ENCODE data around the gene ABHD3. TPM values are rescaled to one million over a fixed set of nuclear protein-coding genes. Genes with fewer than 3 reads are reported as not detected.
"Not testable (repeated sequence)": the region's sequence is repeated elsewhere in the genome, so short reads cannot be mapped to it uniquely, and the experiment has no call there.

Gene ABHD3
- total RNA-seq, 1 experiment from 2014 or later, result 23.3 TPM

DNA sequence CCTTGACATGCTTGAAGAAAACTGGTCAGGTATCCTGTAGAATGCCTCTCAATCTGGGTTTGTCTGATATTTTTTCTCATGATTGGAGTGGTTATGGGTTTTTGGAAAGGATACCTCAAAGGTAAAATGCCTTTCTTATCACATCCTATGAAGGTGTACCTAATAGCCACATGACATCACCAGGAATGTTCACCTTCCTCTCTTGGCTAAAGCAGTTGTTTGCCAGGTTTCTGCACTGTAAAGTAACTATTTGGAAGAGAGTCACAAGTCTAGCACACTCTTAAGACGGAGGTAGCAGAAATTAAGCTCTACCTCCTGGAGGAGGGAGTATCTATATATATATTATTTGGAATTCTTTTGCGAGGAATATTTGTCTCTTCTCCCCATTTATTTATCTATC lies 18.1 kb upstream of the ABHD3 start:
- intact Hi-C loops (cut with micrococcal nuclease; ENCODE audit: unreplicated experiment) (no loop called here), in situ Hi-C loops (cut with HindIII; ENCODE audit: low pct_unique_long_range_greater_than_20kb, low sequenced_read_pairs) (no loop called here)
- ChIA-PET POLR2A (no interaction called here), CTCF (no interaction called here)
- TF ChIP-seq, protein P1, sequence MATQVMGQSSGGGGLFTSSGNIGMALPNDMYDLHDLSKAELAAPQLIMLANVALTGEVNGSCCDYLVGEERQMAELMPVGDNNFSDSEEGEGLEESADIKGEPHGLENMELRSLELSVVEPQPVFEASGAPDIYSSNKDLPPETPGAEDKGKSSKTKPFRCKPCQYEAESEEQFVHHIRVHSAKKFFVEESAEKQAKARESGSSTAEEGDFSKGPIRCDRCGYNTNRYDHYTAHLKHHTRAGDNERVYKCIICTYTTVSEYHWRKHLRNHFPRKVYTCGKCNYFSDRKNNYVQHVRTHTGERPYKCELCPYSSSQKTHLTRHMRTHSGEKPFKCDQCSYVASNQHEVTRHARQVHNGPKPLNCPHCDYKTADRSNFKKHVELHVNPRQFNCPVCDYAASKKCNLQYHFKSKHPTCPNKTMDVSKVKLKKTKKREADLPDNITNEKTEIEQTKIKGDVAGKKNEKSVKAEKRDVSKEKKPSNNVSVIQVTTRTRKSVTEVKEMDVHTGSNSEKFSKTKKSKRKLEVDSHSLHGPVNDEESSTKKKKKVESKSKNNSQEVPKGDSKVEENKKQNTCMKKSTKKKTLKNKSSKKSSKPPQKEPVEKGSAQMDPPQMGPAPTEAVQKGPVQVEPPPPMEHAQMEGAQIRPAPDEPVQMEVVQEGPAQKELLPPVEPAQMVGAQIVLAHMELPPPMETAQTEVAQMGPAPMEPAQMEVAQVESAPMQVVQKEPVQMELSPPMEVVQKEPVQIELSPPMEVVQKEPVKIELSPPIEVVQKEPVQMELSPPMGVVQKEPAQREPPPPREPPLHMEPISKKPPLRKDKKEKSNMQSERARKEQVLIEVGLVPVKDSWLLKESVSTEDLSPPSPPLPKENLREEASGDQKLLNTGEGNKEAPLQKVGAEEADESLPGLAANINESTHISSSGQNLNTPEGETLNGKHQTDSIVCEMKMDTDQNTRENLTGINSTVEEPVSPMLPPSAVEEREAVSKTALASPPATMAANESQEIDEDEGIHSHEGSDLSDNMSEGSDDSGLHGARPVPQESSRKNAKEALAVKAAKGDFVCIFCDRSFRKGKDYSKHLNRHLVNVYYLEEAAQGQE (IDR thresholded peaks at IDR 0.05; ENCODE audit: insufficient read depth in 1 of 2, low read depth in 2 of 2, low read length in 1 of 2), result no peak
- no peak for TF ChIP-seq POLR2AphosphoS5 (IDR thresholded peaks at IDR 0.05; ENCODE audit: low read depth, low read length)
- no peak for TF ChIP-seq TCF7L2 (IDR thresholded peaks at IDR 0.05; ENCODE audit: low read depth, low read length)
- TF ChIP-seq SIN3A (IDR thresholded peaks at IDR 0.05; ENCODE audit: borderline replicate concordance, insufficient read depth, low read depth, low read length), result no peak
- TF ChIP-seq, protein P2, sequence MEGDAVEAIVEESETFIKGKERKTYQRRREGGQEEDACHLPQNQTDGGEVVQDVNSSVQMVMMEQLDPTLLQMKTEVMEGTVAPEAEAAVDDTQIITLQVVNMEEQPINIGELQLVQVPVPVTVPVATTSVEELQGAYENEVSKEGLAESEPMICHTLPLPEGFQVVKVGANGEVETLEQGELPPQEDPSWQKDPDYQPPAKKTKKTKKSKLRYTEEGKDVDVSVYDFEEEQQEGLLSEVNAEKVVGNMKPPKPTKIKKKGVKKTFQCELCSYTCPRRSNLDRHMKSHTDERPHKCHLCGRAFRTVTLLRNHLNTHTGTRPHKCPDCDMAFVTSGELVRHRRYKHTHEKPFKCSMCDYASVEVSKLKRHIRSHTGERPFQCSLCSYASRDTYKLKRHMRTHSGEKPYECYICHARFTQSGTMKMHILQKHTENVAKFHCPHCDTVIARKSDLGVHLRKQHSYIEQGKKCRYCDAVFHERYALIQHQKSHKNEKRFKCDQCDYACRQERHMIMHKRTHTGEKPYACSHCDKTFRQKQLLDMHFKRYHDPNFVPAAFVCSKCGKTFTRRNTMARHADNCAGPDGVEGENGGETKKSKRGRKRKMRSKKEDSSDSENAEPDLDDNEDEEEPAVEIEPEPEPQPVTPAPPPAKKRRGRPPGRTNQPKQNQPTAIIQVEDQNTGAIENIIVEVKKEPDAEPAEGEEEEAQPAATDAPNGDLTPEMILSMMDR (IDR thresholded peaks at IDR 0.05), result no peak
- BruUV-seq (replicated peaks), result no TSS peak
- ATAC-seq (no peak), DNase-seq (ENCODE audit: low read depth, low spot score) (no peak)
- H3K4me3 ChIP-seq (ENCODE audit: low read depth in 2 of 2, low read length in 2 of 2), result no peak overlapping the region
- H3K4me1 ChIP-seq (ENCODE audit: control insufficient read depth, insufficient read depth, low read length), result no peaks in the 10 kb centered on the region
- H3K9me3 ChIP-seq (ENCODE audit: control insufficient read depth, insufficient read depth, low read depth, low read length), result no peaks in the 10 kb centered on the region
- no peaks in the 10 kb centered on the region for H3K36me3 ChIP-seq (ENCODE audit: control insufficient read depth, insufficient read depth, low read length)
- no peak overlapping the region for H3K27ac ChIP-seq (ENCODE audit: low read length)
- no peaks in the 10 kb centered on the region for H3K27me3 ChIP-seq (ENCODE audit: control insufficient read depth, insufficient read depth, low read length)

DNA sequence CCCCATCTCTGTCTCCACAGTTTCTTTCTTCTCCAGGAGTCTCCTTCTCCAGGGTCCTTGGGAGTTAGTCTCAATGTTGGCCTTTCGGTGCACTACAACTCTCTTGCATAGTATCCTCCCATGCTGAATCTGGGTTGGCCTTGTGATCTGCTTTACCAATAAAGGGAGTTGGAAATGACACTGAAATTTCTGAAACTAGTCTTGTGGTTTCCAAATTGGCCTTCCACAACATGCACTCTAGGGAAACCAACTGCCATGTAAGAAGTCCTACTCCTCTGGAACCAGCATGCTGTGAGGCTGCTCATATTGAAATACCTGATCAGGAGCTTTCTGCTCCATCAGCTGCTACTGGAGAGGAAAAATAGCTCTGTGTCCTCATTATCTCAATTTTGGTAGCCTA lies 9.9 kb upstream of the ABHD3 start:
- no TSS peak for BruUV-seq (replicated peaks)
- Histone ChIP-seq H3K36me3 (ENCODE audit: control insufficient read depth, insufficient read depth, low read length) (no peaks in the 10 kb centered on the region), H3K4me3 (ENCODE audit: low read depth in 2 of 2, low read length in 2 of 2) (no peak overlapping the region), H3K9me3 (ENCODE audit: control insufficient read depth, insufficient read depth, low read depth, low read length) (no peaks in the 10 kb centered on the region), H3K4me1 (ENCODE audit: control insufficient read depth, insufficient read depth, low read length) (no peaks in the 10 kb centered on the region), H3K27ac (ENCODE audit: low read length) (no peak overlapping the region), H3K27me3 (ENCODE audit: control insufficient read depth, insufficient read depth, low read length) (no peaks in the 10 kb centered on the region)
- in situ Hi-C loops (cut with HindIII; ENCODE audit: low pct_unique_long_range_greater_than_20kb, low sequenced_read_pairs) (no loop called here), intact Hi-C loops (cut with micrococcal nuclease; ENCODE audit: unreplicated experiment) (no loop called here)
- ATAC-seq (no peak), DNase-seq (ENCODE audit: low read depth, low spot score) (no peak)
- ChIA-PET POLR2A (no interaction called here), CTCF (no interaction called here)
- TF ChIP-seq, protein P2 (IDR thresholded peaks at IDR 0.05), result no peak
- TF ChIP-seq SIN3A (IDR thresholded peaks at IDR 0.05; ENCODE audit: borderline replicate concordance, insufficient read depth, low read depth, low read length) (no peak), TCF7L2 (IDR thresholded peaks at IDR 0.05; ENCODE audit: low read depth, low read length) (no peak)

DNA sequence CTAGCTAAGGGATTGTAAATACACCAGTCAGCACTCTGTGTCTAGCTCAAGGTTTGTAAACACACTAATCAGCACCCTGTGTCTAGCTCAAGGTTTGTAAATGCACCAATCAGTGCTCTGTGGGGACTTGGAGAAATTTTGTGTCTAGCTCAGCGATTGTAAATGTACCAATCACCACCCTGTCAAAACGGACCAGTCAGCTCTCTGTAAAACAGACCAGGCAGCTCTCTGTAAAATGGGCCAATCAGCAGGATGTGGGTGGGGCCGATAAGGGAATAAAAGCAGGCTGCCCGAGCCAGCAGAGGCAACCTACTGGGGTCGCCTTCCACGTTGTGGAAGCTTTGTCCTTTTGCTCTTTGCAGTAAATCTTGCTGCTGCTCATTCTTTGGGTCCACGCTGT lies 2.6 kb upstream of the ABHD3 start:
- ATAC-seq; CTCF ChIA-PET; H3K9me3 ChIP-seq (ENCODE audit: control insufficient read depth, insufficient read depth, low read depth, low read length); H3K4me3 ChIP-seq (ENCODE audit: low read depth in 2 of 2, low read length in 2 of 2); H3K27me3 ChIP-seq (ENCODE audit: control insufficient read depth, insufficient read depth, low read length); H3K27ac ChIP-seq (ENCODE audit: low read length); H3K36me3 ChIP-seq (ENCODE audit: control insufficient read depth, insufficient read depth, low read length); BruUV-seq (replicated peaks); DNase-seq (ENCODE audit: low read depth, low spot score); in situ Hi-C loops (cut with HindIII; ENCODE audit: low pct_unique_long_range_greater_than_20kb, low sequenced_read_pairs); intact Hi-C loops (cut with micrococcal nuclease; ENCODE audit: unreplicated experiment): not testable (repeated sequence)
- H3K4me1 ChIP-seq (ENCODE audit: control insufficient read depth, insufficient read depth, low read length), result peaks cover 10% of the 10 kb centered on the region; the same call in 1 of the 2 replicates
- POLR2A ChIA-PET, result interaction anchor here (0.6 kb wide), 1 partner anchor 124 kb away, joined by 4 read pairs; no protein-coding TSS in a partner anchor

Measured in Panc1 (cell line).